ENCODE measurements around the gene IRF2BPL.

IRF2BPL gene

GRCh38 chr14:77028384-77029231 is at the start of gene IRF2BPL:
Gene IRF2BPL, minus strand, starts transcription at chr14:77028708. Its CDS starts 916 bp downstream, at chr14:77027792.
- DNase-seq: peak; percentile 91 to 94

DNA sequence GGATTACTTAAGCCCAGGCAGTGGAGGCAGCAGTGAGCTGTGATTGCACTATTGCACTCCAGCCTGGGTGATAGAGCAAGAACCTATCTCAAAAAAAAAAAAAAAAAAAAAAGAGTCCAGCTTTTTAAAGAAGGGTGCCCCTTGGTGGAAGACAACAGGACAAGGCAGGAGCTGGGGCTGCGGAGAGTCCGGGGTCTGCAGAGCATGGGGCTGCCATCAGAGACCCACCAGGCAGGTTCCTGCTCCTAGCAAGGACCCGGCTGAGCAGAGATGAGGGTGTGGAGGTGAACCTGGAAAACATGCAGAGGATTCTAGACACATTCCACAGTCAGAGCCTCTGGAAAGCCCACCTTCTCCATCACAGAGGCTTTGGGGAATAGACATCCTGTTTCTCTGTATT is 48.5 kb upstream of the IRF2BPL start:
- no peak for DNase-seq

- DNase-seq: no peak
Observed at GRCh38 chr14:77076113-77076631, 47.7 kb upstream of the IRF2BPL start.

DNA sequence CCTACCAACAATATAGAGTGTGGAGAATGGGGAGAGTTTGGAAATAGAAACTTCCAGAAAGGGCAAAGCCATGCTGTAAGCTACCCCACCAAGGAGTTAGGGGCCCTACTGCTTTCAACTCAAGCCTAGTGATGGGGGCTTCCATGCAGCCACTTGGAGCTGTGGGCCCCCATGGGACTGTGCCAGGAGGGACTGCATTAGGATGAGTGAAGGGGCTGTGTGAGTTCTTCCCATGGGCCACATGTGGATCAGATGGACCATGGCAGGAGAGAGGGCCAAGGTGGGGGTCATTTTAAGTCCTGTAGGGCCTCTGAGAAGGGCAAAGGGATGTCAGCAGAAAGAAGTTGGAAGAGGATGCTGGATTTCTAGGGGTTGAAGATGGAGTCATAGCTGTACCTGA is 46.5 kb upstream of the IRF2BPL start:
- no peak for DNase-seq

DNA sequence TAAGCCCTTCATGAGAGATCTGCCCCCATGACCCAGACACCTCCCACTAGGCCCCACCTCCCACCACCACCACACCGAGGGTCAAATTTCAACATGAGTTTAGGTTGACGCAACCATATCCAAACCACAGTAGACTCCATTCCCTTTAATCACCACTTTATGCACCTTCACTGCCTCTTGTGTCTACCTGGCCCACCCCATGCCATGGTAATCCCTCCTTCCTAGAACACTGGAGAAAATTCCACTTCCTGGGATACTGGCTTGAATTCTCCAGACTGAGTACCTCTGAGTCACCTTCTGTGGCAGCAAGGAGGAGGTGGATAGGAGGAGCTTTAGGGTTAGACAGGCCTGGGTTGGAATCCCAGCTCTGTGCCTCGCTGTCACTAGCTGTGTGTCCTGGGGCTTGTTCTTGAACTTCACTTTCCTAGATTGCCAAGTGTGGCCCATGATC is 43.5 kb upstream of the IRF2BPL start:
- no peak for DNase-seq

DNA sequence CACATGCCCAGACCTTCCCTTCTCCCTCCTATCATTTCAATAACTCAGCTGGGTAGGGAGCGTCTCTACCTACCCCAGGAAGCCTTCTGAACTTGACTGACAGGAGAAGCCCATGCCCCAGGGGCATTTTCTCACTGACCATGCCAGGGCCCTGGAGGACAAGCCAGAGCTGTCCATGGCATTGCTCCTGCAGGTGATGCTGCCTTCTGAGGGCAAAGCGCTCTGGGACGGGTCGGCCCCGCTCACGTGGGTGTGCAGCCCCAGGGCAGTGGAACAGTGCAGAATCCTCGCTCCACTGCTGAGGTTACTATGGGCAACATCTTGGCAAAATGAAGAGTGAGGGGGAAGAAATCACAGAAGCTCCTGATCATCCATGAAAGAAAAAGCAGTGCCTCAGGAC is 41.0 kb upstream of the IRF2BPL start:
- DNase-seq: no peak

DNA sequence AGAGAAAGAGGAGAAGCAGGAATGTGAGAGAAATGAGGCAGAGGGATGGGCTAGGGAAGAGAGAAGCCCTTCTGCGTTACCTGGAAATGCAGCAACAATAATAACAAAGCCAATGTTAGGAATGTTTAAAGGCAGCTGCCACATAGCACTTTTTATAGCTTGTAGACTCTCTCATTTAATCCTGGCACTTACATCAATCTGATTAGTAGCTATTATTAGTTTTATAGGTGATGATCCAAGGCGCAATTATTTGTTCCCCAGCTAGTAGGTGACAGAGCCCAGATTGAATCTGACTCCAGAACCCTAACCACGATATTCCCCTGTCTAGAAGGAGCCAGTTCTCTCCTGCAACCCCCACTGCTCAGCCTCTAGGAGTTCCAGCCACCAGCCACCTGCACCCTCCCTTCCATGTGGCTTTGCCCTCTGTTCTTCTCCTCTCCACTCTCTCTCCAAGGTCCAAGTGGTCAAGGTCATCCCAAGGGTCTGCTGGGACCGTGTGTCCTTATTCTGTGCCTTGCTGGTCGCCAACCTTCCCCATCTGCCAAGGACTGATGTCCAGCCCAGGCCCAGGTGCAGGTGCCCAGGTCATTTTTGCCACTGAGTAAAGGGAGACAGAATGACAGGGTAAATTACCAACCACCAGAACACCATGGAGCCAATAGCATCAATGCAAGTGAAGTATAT is 40.2 kb upstream of the IRF2BPL start:
- no peak for DNase-seq

- DNase-seq: peak; percentile 8 to 34
Observed at GRCh38 chr14:77067632-77068516, 39.4 kb upstream of the IRF2BPL start.

GRCh38 chr14:77066578-77067172 is 38.2 kb upstream of the IRF2BPL start:
- no peak for DNase-seq

GRCh38 chr14:77065851-77066577 is 37.5 kb upstream of the IRF2BPL start:
- DNase-seq: no peak

- no peak for DNase-seq
Observed at GRCh38 chr14:77064521-77065178, 36.1 kb upstream of the IRF2BPL start.

DNA sequence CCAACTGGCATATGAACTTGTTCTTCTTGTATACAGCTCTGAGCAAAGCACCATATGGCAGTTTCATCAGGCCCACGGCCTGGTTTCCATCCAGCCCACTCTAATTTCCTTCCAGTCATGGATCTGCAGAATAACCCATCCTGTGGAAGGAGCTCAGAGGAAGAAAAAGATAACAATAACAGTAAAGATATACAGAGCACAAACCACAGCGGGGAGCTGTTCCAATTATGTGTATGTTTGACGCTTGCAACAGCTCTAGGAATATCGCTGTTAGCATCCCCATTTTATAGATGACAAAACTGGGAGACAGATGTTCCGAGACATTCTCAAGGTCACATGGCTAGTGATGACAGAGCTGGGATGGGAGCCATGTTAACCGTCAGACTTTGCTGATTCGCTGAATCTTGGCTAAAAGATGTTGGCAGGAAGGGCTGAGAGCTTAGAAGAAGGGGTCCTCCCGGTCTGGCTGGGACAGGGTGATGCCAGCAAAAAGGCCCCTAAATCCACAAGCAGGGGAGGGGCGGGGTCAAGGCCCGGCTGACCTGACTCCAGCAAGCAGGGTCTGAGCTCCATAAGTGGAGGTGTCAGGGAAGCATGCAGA is 35.2 kb upstream of the IRF2BPL start:
- no peak for DNase-seq

DNA sequence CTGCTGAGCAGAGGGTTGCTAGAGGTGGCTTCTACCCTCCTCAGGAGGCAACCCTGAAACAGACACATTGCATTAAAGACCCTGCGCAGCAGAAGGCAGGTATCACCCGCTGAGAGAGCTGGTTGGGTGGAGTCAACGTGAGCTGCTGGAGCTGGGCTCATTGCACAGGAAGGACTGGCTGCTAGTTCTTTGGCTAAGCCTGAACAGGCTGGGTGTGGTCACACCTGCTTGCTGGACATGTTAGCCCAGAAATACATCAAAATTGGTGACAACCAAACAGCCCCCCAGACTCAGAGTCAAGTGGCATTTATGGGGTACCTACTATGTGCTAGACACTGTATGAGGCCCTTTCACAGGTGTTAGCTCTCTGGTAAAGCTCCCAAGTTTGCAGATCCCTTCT is 33.8 kb upstream of the IRF2BPL start:
- no peak for DNase-seq

DNA sequence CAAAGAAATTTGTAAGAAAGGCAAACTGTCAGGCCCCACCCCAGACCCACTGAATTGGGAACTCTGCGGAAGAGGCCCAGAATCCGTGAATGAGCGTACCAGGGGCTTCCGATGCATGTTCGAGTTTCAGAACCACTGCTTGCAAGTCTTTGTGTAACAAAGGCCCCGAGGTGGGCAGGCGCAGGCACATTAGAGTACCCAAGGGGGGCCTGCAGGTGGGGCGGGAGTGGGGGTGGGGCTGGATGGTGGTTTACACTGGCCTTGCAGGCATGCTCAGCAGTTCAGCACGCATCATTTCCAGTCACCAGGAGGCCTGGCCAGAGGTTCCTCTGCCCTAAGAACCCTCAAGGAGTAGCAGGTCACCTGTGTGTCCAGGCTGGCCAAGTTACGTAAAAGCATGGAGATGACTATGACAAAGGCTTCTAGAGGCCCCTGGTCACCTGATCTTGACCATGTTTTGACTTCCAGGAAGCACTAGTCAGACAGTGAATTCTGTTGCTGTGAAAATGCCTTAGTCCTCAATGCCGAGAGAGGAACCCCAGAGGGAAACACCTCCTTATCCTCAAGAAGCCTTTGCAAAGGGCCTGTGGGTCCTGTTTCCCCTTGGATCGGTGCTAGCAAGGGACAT is 33.2 kb upstream of the IRF2BPL start:
- DNase-seq: no peak

GRCh38 chr14:77059276-77059915 is 30.9 kb upstream of the IRF2BPL start:
- no peak for DNase-seq

GRCh38 chr14:77058785-77059184 is 30.3 kb upstream of the IRF2BPL start:
- DNase-seq: no peak

- no peak for DNase-seq
Observed at GRCh38 chr14:77058117-77058516, 29.6 kb upstream of the IRF2BPL start.

DNA sequence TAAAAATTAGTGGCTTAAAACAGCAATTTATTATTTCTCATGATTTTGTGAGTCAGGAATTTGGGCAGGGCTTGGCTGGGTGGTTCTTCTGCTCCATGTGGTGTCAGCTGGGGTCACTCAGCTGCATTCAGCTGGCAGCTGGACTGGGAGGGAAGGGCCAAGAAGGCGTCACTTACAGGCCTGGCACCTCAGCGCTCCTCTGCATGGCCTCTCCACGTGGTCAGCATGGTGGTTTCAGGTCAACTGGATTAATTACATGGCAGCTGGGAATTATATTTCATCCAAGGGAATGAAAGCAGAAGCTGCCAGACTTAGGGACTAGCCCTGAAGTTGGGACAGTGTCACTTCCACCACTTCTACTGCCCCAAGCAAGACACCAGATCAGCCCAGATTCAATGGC is 27.5 kb upstream of the IRF2BPL start:
- no peak for DNase-seq

DNA sequence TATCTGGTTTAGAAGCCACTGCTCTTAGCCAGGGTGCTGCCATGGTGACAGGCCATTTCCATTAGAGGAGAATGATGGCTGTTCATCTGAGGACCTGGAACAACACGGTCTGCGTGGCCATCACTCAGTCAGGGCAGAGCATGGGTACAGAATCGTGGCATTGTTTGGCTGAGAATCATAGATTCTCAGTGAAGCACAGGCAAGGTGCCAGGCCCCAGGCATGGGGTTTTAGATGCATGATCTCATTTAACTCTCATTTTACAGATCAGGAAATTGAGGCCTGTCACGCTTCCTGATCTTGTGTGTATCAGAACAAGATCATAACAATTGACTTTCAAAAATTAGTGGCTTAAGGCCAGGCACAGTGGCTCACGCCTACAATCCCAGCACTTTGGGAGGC is 26.8 kb upstream of the IRF2BPL start:
- no peak for DNase-seq

Data from bone marrow (tissue), 2 donors.